Posterior cingulate gyrus (tissue), 11 donors: ENCODE data around the gene LCE3E.

ENCODE experiments used
- DNase-seq, 10 donors: peaks; one replicate each; pipeline versions ENCODE4 v3.0.0 to v3.0.0-alpha.2; 2020 to 2021; ENCODE audit warnings: mixed read lengths in 3 of 10
- intact Hi-C: fragments of 100-400 bp; cut with DNase I; formaldehyde crosslinking; loops from one replicate; pipeline ENCODE4 v1.15.1; 2023

The LCE3E gene

GRCh38 chr1:152517237-152517811 lies 49.3 kb downstream of the LCE3E start:
- no peak for DNase-seq
- intact Hi-C loops = no loop called here

GRCh38 chr1:152516082-152516481 lies 50.5 kb downstream of the LCE3E start:
- intact Hi-C loops = no loop called here
- no peak for DNase-seq
